ENCODE results near the gene AIMP1. TPM values are rescaled to one million over a fixed set of nuclear protein-coding genes. Genes with fewer than 3 reads are reported as not detected.
A peak's percentile ranks its signal among the peaks of the same experiment; 100 is the strongest.

The AIMP1 gene
- 10 to 100 TPM; 34.4 to 59.7 (median 37.4) TPM for polyA plus RNA-seq
- long read RNA-seq, donor 1, transcript AIMP1-202 (7 exons, 2,586 nt) = major isoform, 17 of 87 reads
- long read RNA-seq, donor 1, partial matches to known transcripts = 69 of 87 reads
- long read RNA-seq, donor 1, other reads (novel, unspliced or antisense) = 0 of 87 reads
- long read RNA-seq, donor 2, transcript AIMP1-202 (7 exons, 2,586 nt) = major isoform, 7 of 17 reads
- long read RNA-seq, donor 2, partial matches to known transcripts = 10 of 17 reads
- long read RNA-seq, donor 2, other reads (novel, unspliced or antisense) = 0 of 17 reads
- long read RNA-seq, donor 3, transcript AIMP1-202 (7 exons, 2,586 nt) = major isoform, 9 of 26 reads
- long read RNA-seq, donor 3, partial matches to known transcripts = 17 of 26 reads
- long read RNA-seq, donor 3, other reads (novel, unspliced or antisense) = 0 of 26 reads
- long read RNA-seq, donor 4 = 0 reads
- long read RNA-seq, donor 5, partial matches to known transcripts = 8 of 12 reads
- long read RNA-seq, donor 5, other reads (novel, unspliced or antisense) = 0 of 12 reads
- long read RNA-seq, donor 6, transcript AIMP1-202 (7 exons, 2,586 nt) = major isoform, 8 of 25 reads
- long read RNA-seq, donor 6, partial matches to known transcripts = 17 of 25 reads
- long read RNA-seq, donor 6, other reads (novel, unspliced or antisense) = 0 of 25 reads
- long read RNA-seq, donor 7, transcript AIMP1-202 (7 exons, 2,586 nt) = major isoform, 18 of 40 reads
- long read RNA-seq, donor 7, partial matches to known transcripts = 22 of 40 reads
- long read RNA-seq, donor 7, other reads (novel, unspliced or antisense) = 0 of 40 reads
- long read RNA-seq, donor 8, partial matches to known transcripts = 0 of 2 reads
- long read RNA-seq, donor 8, other reads (novel, unspliced or antisense) = 0 of 2 reads
- long read RNA-seq, donor 9, partial matches to known transcripts = 0 of 2 reads
- long read RNA-seq, donor 9, other reads (novel, unspliced or antisense) = 0 of 2 reads
- long read RNA-seq, donor 10, transcript AIMP1-202 (7 exons, 2,586 nt) = major isoform, 13 of 42 reads
- long read RNA-seq, donor 10, partial matches to known transcripts = 28 of 42 reads
- long read RNA-seq, donor 10, other reads (novel, unspliced or antisense) = 0 of 42 reads

DNA sequence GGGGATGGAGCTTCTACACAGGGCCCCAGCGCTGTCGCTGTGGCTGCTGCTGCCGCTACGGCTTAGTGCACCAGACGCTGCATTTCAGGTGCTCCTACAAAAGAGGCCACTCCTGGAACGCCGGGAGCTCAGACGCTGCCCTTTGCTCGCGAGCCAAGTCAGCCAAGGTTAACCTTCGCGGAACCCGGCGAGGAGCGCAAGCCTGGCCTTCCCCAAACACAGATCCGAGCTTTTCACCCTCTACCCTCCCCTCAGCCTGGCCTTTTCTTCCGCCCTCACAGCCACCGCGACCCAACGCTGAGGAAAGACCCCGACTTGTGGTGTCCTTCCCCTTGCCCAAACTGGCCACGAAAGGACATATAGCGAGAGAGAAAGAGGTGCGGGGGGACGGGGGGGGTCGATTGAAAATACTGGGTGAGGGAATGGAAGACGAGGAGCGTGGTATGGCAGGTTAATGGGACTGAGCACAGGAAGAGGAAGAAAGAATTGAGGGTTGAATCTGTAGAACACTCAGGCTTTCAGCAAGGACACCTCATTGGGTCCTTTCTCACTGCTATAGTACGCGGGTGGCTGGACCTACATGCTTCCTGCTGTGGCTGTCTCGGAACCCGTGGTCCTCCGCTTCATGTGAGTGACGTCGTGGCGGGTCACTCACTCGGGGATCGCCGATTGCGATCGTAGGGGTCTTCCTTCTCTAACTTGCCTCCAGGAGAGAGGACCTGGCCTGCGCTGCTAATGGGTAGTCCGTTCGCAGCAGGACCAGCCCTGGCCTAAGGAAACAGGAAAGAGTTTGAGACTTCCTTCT is at the start of gene AIMP1, which contains the start of gene TBCK:
TSS of gene AIMP1 (plus strand) at position 583 of the 805 bp plus-strand sequence. CDS start 8,460 bp downstream, outside the sequence.
TSS of gene TBCK (minus strand) at position 242 of the 805 bp plus-strand sequence. CDS start 7,249 bp downstream, outside the sequence.
- DNase-seq (peak; percentile 93 to 97), FAIRE-seq (no peak)
- 0 to 1% (median 1%) methylated on average over 44 of the region's 44 CpGs for WGBS, 3 donors
- H3K9me3 ChIP-seq (ENCODE audit: control insufficient read depth in 2 of 2, insufficient read depth in 1 of 2, low read depth in 1 of 2, low read length in 1 of 2) = no peaks in the 10 kb centered on the region
- H3K27ac ChIP-seq (ENCODE audit: low read depth in 1 of 3, low read length in 2 of 3) = peak within 1 kb of the TSS; percentile 92 to 95 (median 95)
- no peaks in the 10 kb centered on the region for H3K27me3 ChIP-seq (ENCODE audit: control insufficient read depth in 3 of 3, insufficient read depth in 3 of 3, low read length in 3 of 3)
- peaks cover 0 to 12% (median 9%) of the 10 kb centered on the region in 3 donors for H3K4me1 ChIP-seq (ENCODE audit: control insufficient read depth in 3 of 3, insufficient read depth in 2 of 3, low read depth in 1 of 3, low read length in 2 of 3)
- peak within 1 kb of the TSS; percentile 70 to 87 (median 81) for H3K4me3 ChIP-seq (ENCODE audit: low read depth in 1 of 3, low read length in 3 of 3)
- H3K36me3 ChIP-seq (ENCODE audit: control insufficient read depth in 3 of 3, insufficient read depth in 2 of 3, low read depth in 1 of 3, low read length in 3 of 3) = peaks cover 0 to 6% (median 3%) of the 10 kb centered on the region in 3 donors

DNA sequence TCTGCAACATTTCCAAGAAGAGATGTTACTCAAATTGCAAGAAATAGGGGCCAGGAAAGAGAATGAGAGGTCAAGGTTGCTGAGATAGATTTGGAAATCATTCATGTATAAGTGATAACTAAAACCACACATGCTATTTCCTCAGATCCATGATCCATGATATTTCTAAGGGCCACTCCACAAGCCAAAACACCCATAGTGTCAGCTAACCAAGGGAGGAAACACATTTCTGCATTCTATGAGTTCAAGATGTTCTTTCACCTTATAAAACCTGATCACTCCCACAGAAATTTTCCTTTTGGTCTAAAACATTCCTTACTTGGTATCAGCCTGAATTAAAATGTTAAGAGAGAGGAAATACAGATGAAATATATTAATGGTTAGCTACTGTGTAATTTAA is 47.6 kb upstream of the AIMP1 start:
- DNase-seq = no peak
- no peaks in the 10 kb centered on the region for H3K36me3 ChIP-seq (ENCODE audit: control insufficient read depth in 3 of 3, insufficient read depth in 2 of 3, low read depth in 1 of 3, low read length in 3 of 3)
- no peak for FAIRE-seq
- H3K27me3 ChIP-seq (ENCODE audit: control insufficient read depth in 3 of 3, insufficient read depth in 3 of 3, low read length in 3 of 3) = no peaks in the 10 kb centered on the region
- no peaks in the 10 kb centered on the region for H3K9me3 ChIP-seq (ENCODE audit: control insufficient read depth in 2 of 2, insufficient read depth in 1 of 2, low read depth in 1 of 2, low read length in 1 of 2)
- peaks cover 0 to 10% (median 0%) of the 10 kb centered on the region in 3 donors for H3K4me1 ChIP-seq (ENCODE audit: control insufficient read depth in 3 of 3, insufficient read depth in 2 of 3, low read depth in 1 of 3, low read length in 2 of 3)
- no peak overlapping the region for H3K4me3 ChIP-seq (ENCODE audit: low read depth in 1 of 3, low read length in 3 of 3)
- H3K27ac ChIP-seq (ENCODE audit: low read depth in 1 of 3, low read length in 2 of 3) = no peak overlapping the region

DNA sequence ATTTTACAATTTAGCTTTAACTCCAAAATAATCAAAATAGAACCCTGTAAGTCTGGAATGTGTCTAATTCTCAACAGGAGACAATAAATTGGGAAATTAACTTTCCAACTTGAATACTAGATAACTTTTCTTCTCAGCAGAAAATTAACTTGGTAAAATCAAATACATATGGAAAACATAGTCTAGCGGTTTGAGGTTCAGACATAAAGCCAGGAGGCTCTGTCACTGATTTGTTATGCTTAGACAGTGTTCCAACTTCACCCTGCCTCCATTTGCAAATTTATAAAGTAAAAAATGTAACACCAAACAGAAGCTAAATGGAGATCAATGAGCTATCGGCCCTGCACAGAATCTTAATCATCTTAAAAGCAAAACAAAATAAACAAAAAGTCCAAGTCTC is 46.6 kb upstream of the AIMP1 start:
- H3K4me1 ChIP-seq (ENCODE audit: control insufficient read depth in 3 of 3, insufficient read depth in 2 of 3, low read depth in 1 of 3, low read length in 2 of 3) = peaks cover 0 to 7% (median 0%) of the 10 kb centered on the region in 3 donors
- H3K4me3 ChIP-seq (ENCODE audit: low read depth in 1 of 3, low read length in 3 of 3) = no peak overlapping the region
- no peak for DNase-seq
- H3K27me3 ChIP-seq (ENCODE audit: control insufficient read depth in 3 of 3, insufficient read depth in 3 of 3, low read length in 3 of 3) = no peaks in the 10 kb centered on the region
- 89 to 93% (median 90%) methylated on average over 2 of the region's 2 CpGs for WGBS, 3 donors
- no peak overlapping the region for H3K27ac ChIP-seq (ENCODE audit: low read depth in 1 of 3, low read length in 2 of 3)
- peaks cover 0 to 1% (median 0%) of the 10 kb centered on the region in 3 donors for H3K36me3 ChIP-seq (ENCODE audit: control insufficient read depth in 3 of 3, insufficient read depth in 2 of 3, low read depth in 1 of 3, low read length in 3 of 3)
- FAIRE-seq = no peak
- H3K9me3 ChIP-seq (ENCODE audit: control insufficient read depth in 2 of 2, insufficient read depth in 1 of 2, low read depth in 1 of 2, low read length in 1 of 2) = no peaks in the 10 kb centered on the region

DNA sequence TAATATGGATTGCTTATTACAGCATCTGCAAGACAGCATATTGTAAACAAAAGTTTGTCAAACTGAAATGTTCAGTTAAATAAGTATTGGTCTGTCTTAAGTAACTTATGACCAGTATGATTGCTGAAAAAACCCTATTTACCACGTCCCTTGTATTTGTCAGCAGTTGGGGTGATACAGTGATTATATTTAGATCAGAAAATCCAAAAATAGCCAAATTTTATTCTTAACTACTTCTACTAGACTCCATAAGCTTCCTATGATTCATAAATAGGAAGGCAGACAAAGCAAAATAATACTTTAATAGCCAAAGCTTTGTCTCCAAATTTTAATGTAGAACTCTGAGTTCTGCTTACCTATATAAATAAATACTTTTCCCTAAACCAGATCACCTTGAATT is 45.6 kb upstream of the AIMP1 start:
- H3K27me3 ChIP-seq (ENCODE audit: control insufficient read depth in 3 of 3, insufficient read depth in 3 of 3, low read length in 3 of 3) = no peaks in the 10 kb centered on the region
- H3K27ac ChIP-seq (ENCODE audit: low read depth in 1 of 3, low read length in 2 of 3) = no peak overlapping the region
- H3K4me3 ChIP-seq (ENCODE audit: low read depth in 1 of 3, low read length in 3 of 3) = no peak overlapping the region
- H3K36me3 ChIP-seq (ENCODE audit: control insufficient read depth in 3 of 3, insufficient read depth in 2 of 3, low read depth in 1 of 3, low read length in 3 of 3) = peaks cover 0 to 3% (median 0%) of the 10 kb centered on the region in 3 donors
- no peak for DNase-seq
- FAIRE-seq = no peak
- H3K4me1 ChIP-seq (ENCODE audit: control insufficient read depth in 3 of 3, insufficient read depth in 2 of 3, low read depth in 1 of 3, low read length in 2 of 3) = no peaks in the 10 kb centered on the region
- 74 to 95% (median 94%) methylated on average over 1 of the region's 1 CpG for WGBS, 3 donors
- H3K9me3 ChIP-seq (ENCODE audit: control insufficient read depth in 2 of 2, insufficient read depth in 1 of 2, low read depth in 1 of 2, low read length in 1 of 2) = no peaks in the 10 kb centered on the region

- no peak overlapping the region for H3K4me3 ChIP-seq (ENCODE audit: low read depth in 1 of 3, low read length in 3 of 3)
- no peaks in the 10 kb centered on the region for H3K27me3 ChIP-seq (ENCODE audit: control insufficient read depth in 3 of 3, insufficient read depth in 3 of 3, low read length in 3 of 3)
- FAIRE-seq (no peak), DNase-seq (no peak)
- H3K27ac ChIP-seq (ENCODE audit: low read depth in 1 of 3, low read length in 2 of 3) = no peak overlapping the region
- no peaks in the 10 kb centered on the region for H3K4me1 ChIP-seq (ENCODE audit: control insufficient read depth in 3 of 3, insufficient read depth in 2 of 3, low read depth in 1 of 3, low read length in 2 of 3)
- H3K9me3 ChIP-seq (ENCODE audit: control insufficient read depth in 2 of 2, insufficient read depth in 1 of 2, low read depth in 1 of 2, low read length in 1 of 2) = no peaks in the 10 kb centered on the region
- peaks cover 0 to 3% (median 0%) of the 10 kb centered on the region in 3 donors for H3K36me3 ChIP-seq (ENCODE audit: control insufficient read depth in 3 of 3, insufficient read depth in 2 of 3, low read depth in 1 of 3, low read length in 3 of 3)
- 84 to 89% (median 85%) methylated on average over 2 of the region's 2 CpGs for WGBS, 3 donors
Observed at GRCh38 chr4:106273831-106274230, 42.5 kb upstream of the AIMP1 start.

- 70 to 83% (median 72%) methylated on average over 1 of the region's 1 CpG for WGBS, 3 donors
- Histone ChIP-seq H3K4me3 (ENCODE audit: low read depth in 1 of 3, low read length in 3 of 3) (no peak overlapping the region), H3K27me3 (ENCODE audit: control insufficient read depth in 3 of 3, insufficient read depth in 3 of 3, low read length in 3 of 3) (no peaks in the 10 kb centered on the region), H3K36me3 (ENCODE audit: control insufficient read depth in 3 of 3, insufficient read depth in 2 of 3, low read depth in 1 of 3, low read length in 3 of 3) (peaks cover 0 to 3% (median 0%) of the 10 kb centered on the region in 3 donors), H3K9me3 (ENCODE audit: control insufficient read depth in 2 of 2, insufficient read depth in 1 of 2, low read depth in 1 of 2, low read length in 1 of 2) (no peaks in the 10 kb centered on the region), H3K27ac (ENCODE audit: low read depth in 1 of 3, low read length in 2 of 3) (no peak overlapping the region), H3K4me1 (ENCODE audit: control insufficient read depth in 3 of 3, insufficient read depth in 2 of 3, low read depth in 1 of 3, low read length in 2 of 3) (no peaks in the 10 kb centered on the region)
- DNase-seq (no peak), FAIRE-seq (no peak)
Observed at GRCh38 chr4:106277140-106277675, 39.1 kb upstream of the AIMP1 start.

DNA sequence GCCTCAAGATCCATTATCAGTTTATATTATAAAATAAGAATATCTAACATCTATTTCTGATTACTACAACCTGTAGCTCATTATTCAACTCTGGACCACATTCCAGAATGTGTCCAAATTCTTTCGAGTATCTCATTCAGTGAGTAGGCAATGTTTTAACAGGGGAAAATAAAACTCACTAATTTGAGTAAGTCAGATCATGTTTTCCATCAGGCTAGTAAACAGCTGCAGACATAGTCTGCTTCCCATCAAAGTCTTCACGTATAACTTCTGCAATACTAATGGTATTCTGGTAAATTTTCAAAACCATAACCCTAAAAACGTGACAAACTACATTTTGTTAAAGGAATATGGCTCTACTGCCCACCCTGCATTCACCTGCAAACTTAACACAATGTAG is 32.1 kb upstream of the AIMP1 start:
- Histone ChIP-seq H3K27ac (ENCODE audit: low read depth in 1 of 3, low read length in 2 of 3) (no peak overlapping the region), H3K36me3 (ENCODE audit: control insufficient read depth in 3 of 3, insufficient read depth in 2 of 3, low read depth in 1 of 3, low read length in 3 of 3) (peaks cover 0 to 8% (median 2%) of the 10 kb centered on the region in 3 donors), H3K27me3 (ENCODE audit: control insufficient read depth in 3 of 3, insufficient read depth in 3 of 3, low read length in 3 of 3) (no peaks in the 10 kb centered on the region), H3K9me3 (ENCODE audit: control insufficient read depth in 2 of 2, insufficient read depth in 1 of 2, low read depth in 1 of 2, low read length in 1 of 2) (no peaks in the 10 kb centered on the region), H3K4me1 (ENCODE audit: control insufficient read depth in 3 of 3, insufficient read depth in 2 of 3, low read depth in 1 of 3, low read length in 2 of 3) (peaks cover 0 to 2% (median 0%) of the 10 kb centered on the region in 3 donors), H3K4me3 (ENCODE audit: low read depth in 1 of 3, low read length in 3 of 3) (no peak overlapping the region)
- DNase-seq (no peak), FAIRE-seq (no peak)
- 78 to 95% (median 85%) methylated on average over 3 of the region's 3 CpGs for WGBS, 3 donors

Data from small intestine (tissue), 16 donors.